ENCODE results near the gene BDKRB2. TPM values are rescaled to one million over a fixed set of nuclear protein-coding genes. Genes with fewer than 3 reads are reported as not detected.

Gene BDKRB2
- total and polyA plus RNA-seq, 8 donors, result 3.5 to 14.2 (median 6.1) TPM; not detected in 1

GRCh38 chr14:96180043-96180874 is 24.4 kb upstream of the BDKRB2 start:
- TF ChIP-seq EP300 (IDR thresholded peaks at IDR 0.05) (no peak), POLR2A (IDR thresholded peaks at IDR 0.05) (no peak), POLR2AphosphoS5 (IDR thresholded peaks at IDR 0.05) (no peak), CTCF (IDR thresholded peaks at IDR 0.05) (no peak)
- intact Hi-C loops (cut with DNase I; ENCODE audit: low total_unique reads), result no loop called here
- Histone ChIP-seq H3K36me3 (no peaks in the 10 kb centered on the region), H3K4me3 (no peak overlapping the region), H3K4me1 (peaks cover 11 to 34% (median 25%) of the 10 kb centered on the region in 4 donors), H3K9me3 (no peaks in the 10 kb centered on the region), H3K27ac (peak overlapping the region in 3 of 5 donors; percentile 5 to 14 (median 7)), H3K27me3 (peaks cover 0 to 7% (median 0%) of the 10 kb centered on the region in 3 donors)
- 79 to 82% (median 80%) methylated on average over 7 of the region's 7 CpGs for WGBS, 5 donors
- DNase-seq, result no peak

GRCh38 chr14:96181186-96182056 is 23.2 kb upstream of the BDKRB2 start:
- Histone ChIP-seq H3K36me3 (no peaks in the 10 kb centered on the region), H3K4me1 (peaks cover 11 to 30% (median 23%) of the 10 kb centered on the region in 4 donors), H3K9me3 (no peaks in the 10 kb centered on the region), H3K27ac (peak overlapping the region in 3 of 5 donors; percentile 31 to 44 (median 38)), H3K27me3 (peaks cover 0 to 4% (median 0%) of the 10 kb centered on the region in 3 donors), H3K4me3 (no peak overlapping the region)
- WGBS, 5 donors, result 78 to 85% (median 82%) methylated on average over 17 of the region's 17 CpGs
- TF ChIP-seq CTCF (IDR thresholded peaks at IDR 0.05), result no peak
- TF ChIP-seq EP300 (IDR thresholded peaks at IDR 0.05), result no peak
- no peak for TF ChIP-seq POLR2A (IDR thresholded peaks at IDR 0.05)
- TF ChIP-seq POLR2AphosphoS5 (IDR thresholded peaks at IDR 0.05), result no peak
- intact Hi-C loops (cut with DNase I; ENCODE audit: low total_unique reads), result no loop called here
- no peak for DNase-seq

- H3K4me1 ChIP-seq, result peaks cover 0 to 18% (median 15%) of the 10 kb centered on the region in 4 donors
- H3K36me3 ChIP-seq, result no peaks in the 10 kb centered on the region
- H3K4me3 ChIP-seq, result no peak overlapping the region
- WGBS, 5 donors, result 64 to 76% (median 70%) methylated on average over 4 of the region's 4 CpGs
- H3K27me3 ChIP-seq, result no peaks in the 10 kb centered on the region
- intact Hi-C loops (cut with DNase I; ENCODE audit: low total_unique reads), result no loop called here
- no peaks in the 10 kb centered on the region for H3K9me3 ChIP-seq
- H3K27ac ChIP-seq, result peak overlapping the region in 1 of 5 donors; percentile 31
- TF ChIP-seq CTCF (IDR thresholded peaks at IDR 0.05) (no peak), EP300 (IDR thresholded peaks at IDR 0.05) (no peak), POLR2AphosphoS5 (IDR thresholded peaks at IDR 0.05) (no peak), POLR2A (IDR thresholded peaks at IDR 0.05) (no peak)
- no peak for DNase-seq
These were observed 22.1 kb upstream of the BDKRB2 start for GRCh38 chr14:96182546-96182945.

GRCh38 chr14:96184737-96185136 is 19.9 kb upstream of the BDKRB2 start:
- Histone ChIP-seq H3K27me3 (no peaks in the 10 kb centered on the region), H3K4me3 (no peak overlapping the region), H3K9me3 (no peaks in the 10 kb centered on the region), H3K36me3 (no peaks in the 10 kb centered on the region), H3K27ac (peak overlapping the region in 1 of 5 donors; percentile 38), H3K4me1 (peaks cover 0 to 5% (median 0%) of the 10 kb centered on the region in 4 donors)
- intact Hi-C loops (cut with DNase I; ENCODE audit: low total_unique reads), result no loop called here
- DNase-seq, result no peak
- TF ChIP-seq CTCF (IDR thresholded peaks at IDR 0.05) (no peak), POLR2A (IDR thresholded peaks at IDR 0.05) (no peak), EP300 (IDR thresholded peaks at IDR 0.05) (no peak), POLR2AphosphoS5 (IDR thresholded peaks at IDR 0.05) (no peak)
- WGBS, 5 donors, result 73 to 80% (median 79%) methylated on average over 9 of the region's 9 CpGs
